Measurements from ENCODE around the gene RPS21. TPM values are rescaled to one million over a fixed set of nuclear protein-coding genes. Genes with fewer than 3 reads are reported as not detected.
"Not testable (repeated sequence)": the region's sequence is repeated elsewhere in the genome, so short reads cannot be mapped to it uniquely, and the experiment has no call there.

Gene RPS21
- total RNA-seq, 2 experiments from 2014 or later = 2,670 to 2,760 TPM

GRCh38 chr20:62372042-62372993, 14.6 kb upstream of the RPS21 start:
- Mint-ChIP-seq H3K27ac (no peak overlapping the region), H3K9me3 (no peaks in the 10 kb centered on the region), H3K4me3 (no peak overlapping the region), H3K4me1 (ENCODE audit: low read depth) (peaks cover 5% of the 10 kb centered on the region), H3K27me3 (peaks cover 21% of the 10 kb centered on the region), H3K36me3 (ENCODE audit: low read depth) (no peaks in the 10 kb centered on the region)
- DNase-seq (no peak), ATAC-seq (no peak)
- intact Hi-C loops (cut with micrococcal nuclease) = no loop called here
- TF ChIP-seq, protein P1, sequence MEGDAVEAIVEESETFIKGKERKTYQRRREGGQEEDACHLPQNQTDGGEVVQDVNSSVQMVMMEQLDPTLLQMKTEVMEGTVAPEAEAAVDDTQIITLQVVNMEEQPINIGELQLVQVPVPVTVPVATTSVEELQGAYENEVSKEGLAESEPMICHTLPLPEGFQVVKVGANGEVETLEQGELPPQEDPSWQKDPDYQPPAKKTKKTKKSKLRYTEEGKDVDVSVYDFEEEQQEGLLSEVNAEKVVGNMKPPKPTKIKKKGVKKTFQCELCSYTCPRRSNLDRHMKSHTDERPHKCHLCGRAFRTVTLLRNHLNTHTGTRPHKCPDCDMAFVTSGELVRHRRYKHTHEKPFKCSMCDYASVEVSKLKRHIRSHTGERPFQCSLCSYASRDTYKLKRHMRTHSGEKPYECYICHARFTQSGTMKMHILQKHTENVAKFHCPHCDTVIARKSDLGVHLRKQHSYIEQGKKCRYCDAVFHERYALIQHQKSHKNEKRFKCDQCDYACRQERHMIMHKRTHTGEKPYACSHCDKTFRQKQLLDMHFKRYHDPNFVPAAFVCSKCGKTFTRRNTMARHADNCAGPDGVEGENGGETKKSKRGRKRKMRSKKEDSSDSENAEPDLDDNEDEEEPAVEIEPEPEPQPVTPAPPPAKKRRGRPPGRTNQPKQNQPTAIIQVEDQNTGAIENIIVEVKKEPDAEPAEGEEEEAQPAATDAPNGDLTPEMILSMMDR (IDR thresholded peaks at IDR 0.05) = no peak
- ChIA-PET POLR2A (interaction anchor here (0.6 kb wide), 1 partner anchor 840 kb away, joined by 3 read pairs; no protein-coding TSS in a partner anchor), CTCF (no interaction called here)

DNA sequence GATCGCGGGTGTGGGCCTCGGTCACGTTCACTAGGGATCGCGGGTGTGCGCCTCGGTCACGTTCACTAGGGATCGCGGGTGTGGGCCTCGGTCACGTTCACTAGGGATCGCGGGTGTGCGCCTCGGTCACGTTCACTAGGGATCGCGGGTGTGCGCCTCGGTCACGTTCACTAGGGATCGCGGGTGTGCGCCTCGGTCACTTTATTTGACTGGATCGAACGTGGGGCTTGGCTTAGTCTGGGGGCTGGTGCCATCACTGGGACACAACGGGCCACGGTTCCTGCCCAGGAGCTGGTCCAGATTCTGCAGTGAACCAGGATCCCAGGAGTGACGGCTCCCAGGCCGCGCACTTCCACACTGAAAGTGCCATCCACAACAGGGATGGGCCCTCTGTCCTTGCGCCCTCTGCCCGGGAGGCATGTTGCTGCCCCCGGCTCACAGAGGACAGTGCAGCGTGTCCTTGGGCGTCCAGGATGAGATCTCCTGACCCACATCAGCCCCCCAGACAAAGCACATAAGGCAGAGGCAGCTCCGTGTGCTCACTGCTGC, 13.2 kb upstream of the RPS21 start:
- H3K4me1 Mint-ChIP-seq (ENCODE audit: low read depth); DNase-seq; H3K27me3 Mint-ChIP-seq; H3K36me3 Mint-ChIP-seq (ENCODE audit: low read depth); CTCF ChIA-PET; ATAC-seq; H3K27ac Mint-ChIP-seq; POLR2A ChIA-PET; H3K9me3 Mint-ChIP-seq; H3K4me3 Mint-ChIP-seq; intact Hi-C loops (cut with micrococcal nuclease): not testable (repeated sequence)

DNA sequence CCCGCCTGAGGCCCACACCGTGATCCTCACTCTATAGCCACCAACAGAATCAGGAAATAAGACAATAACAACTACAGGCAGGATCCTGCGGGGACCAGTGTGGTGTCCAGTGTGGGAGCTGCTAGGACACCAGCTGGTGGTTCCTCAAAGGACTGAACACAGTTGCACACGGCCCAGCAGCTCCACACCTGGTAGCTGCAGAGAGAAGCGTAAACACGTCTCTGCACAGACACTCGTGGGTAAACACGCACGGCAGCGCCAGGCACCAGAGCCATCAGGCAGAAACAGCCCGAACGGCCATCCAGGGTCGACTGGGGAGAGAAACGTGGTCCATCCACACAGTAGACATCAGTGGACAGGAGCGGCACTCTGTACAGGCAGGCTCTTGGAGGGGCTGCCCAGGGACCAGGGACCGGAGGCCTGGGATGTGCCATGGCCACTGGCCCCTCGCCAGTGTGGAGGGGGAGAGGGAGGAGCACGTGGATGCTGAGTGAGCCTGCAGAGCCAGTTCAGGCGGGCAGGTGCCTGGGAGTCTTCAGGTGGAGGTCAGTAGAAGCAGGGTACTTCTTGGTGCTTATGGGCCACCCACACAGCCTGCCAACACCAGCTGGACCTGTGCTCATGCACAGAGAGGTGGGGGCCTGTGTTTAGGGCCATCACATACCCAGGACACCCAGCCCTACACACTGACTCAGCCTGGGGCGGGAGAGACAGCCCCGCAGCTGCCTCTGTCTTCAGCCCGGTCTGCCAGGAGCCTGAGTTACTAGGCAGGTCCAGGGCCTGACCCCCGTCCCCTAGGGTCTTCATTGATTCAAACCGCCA, 12.4 kb upstream of the RPS21 start:
- Mint-ChIP-seq H3K4me3 (no peak overlapping the region), H3K27me3 (peaks cover 2% of the 10 kb centered on the region), H3K27ac (no peak overlapping the region), H3K9me3 (no peaks in the 10 kb centered on the region), H3K36me3 (ENCODE audit: low read depth) (no peaks in the 10 kb centered on the region), H3K4me1 (ENCODE audit: low read depth) (peaks cover under 1% of the 10 kb centered on the region)
- intact Hi-C loops (cut with micrococcal nuclease) = no loop called here
- TF ChIP-seq, protein P1 (IDR thresholded peaks at IDR 0.05) = no peak
- DNase-seq (no peak), ATAC-seq (no peak)
- ChIA-PET CTCF (no interaction called here), POLR2A (interaction anchor here (1.1 kb wide), 1 partner anchor 44 kb away, joined by 3 read pairs; no protein-coding TSS in a partner anchor)

DNA sequence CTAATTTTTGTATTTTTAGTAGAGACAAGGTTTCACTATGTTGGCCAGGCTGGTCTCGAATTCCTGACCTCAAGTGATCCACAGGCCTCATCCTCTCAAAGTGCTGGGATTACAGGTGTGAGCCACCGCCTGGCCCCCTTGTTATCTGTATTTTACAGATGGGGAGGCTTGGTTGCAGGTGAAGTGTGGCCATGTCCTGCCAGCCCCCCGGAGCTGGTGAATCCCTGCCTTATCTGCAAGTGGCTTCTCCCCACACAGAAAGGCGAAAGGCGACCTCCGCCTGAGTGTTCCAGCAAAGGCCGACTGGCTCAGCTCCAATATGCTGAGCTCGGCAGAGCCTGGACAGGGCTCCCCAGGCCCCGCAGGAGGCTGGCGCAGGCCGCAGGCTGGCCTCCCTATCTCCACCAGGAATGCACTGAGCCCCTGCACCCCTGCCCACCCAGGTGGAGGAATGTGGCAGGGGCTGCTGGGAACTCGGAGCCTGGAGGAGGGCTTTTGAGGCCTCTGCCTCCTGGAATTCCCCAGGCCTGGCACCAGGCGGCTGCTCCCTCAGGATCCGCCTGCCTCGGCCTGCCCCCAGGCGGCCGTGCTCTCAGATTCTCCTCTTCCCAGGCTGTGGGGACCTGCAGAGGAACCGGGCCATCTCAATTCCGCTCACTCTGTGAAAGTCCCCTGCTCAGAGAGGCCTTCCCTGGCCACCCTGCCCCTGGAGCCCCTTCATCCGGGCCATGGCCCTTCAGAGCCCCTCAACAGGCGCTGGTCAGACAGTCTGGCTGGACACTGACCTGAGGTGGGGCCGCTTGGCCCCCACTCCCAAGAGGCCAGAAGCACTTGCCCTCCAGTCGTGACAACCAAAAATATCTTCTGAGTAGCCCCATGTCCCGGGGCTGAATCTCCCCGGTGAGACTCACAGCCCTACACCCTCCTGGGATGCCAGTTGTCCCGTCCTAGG, 10.5 kb upstream of the RPS21 start:
- Mint-ChIP-seq H3K4me3 (no peak overlapping the region), H3K9me3 (no peaks in the 10 kb centered on the region), H3K27me3 (peaks cover 2% of the 10 kb centered on the region), H3K27ac (no peak overlapping the region), H3K36me3 (ENCODE audit: low read depth) (no peaks in the 10 kb centered on the region), H3K4me1 (ENCODE audit: low read depth) (no peaks in the 10 kb centered on the region)
- POLR2A ChIA-PET = interaction anchor here (1.1 to 1.7 kb wide), 2 partner anchors 10 kb away, joined by 3 to 5 read pairs; partner anchors contain the start of gene RPS21
- ATAC-seq (no peak), DNase-seq (no peak)
- intact Hi-C loops (cut with micrococcal nuclease) = no loop called here
- CTCF ChIA-PET = interaction anchor here (1.7 kb wide), 1 partner anchor 12 kb away, joined by 4 read pairs; no protein-coding TSS in a partner anchor
- TF ChIP-seq, protein P1 (IDR thresholded peaks at IDR 0.05) = no peak
